Heart left ventricle (tissue), 16 donors: Measurements from ENCODE around the gene PDE3A. TPM values are rescaled to one million over a fixed set of nuclear protein-coding genes. Genes with fewer than 3 reads are reported as not detected.

Experiments
- ATAC-seq, 4 donors: fragments of 200-7000 bp; cut with Tn5 transposase; one replicate each; pipeline ENCODE4 v1.9.1; 2020 to 2022; ENCODE audit warnings: moderate library complexity in 4 of 4, mild to moderate bottlenecking in 3 of 4, moderate number of reproducible peaks in 1 of 4
- DNase-seq, 5 donors: peaks; one replicate each; pipeline ENCODE4 v3.0.0-alpha.2; 2020
- H3K27ac ChIP-seq, 12 donors: fragments of 200-600 bp; sonication (generic) in 4 of 12; one replicate each; pipeline versions ENCODE4 v1.5.0 to v1.8.0; 2016 to 2022; ENCODE audit warnings: mild to moderate bottlenecking in 2 of 12
- H3K27me3 ChIP-seq, 9 donors: fragments of 200-600 bp; sonication (generic) in 2 of 9; one replicate each; pipeline versions ENCODE4 v1.5.1 to v1.8.0; 2016 to 2022; ENCODE audit warnings: mild to moderate bottlenecking in 3 of 9
- H3K36me3 ChIP-seq, 9 donors: fragments of 200-600 bp; sonication (generic) in 2 of 9; one replicate each; pipeline versions ENCODE4 v1.5.0 to v1.8.0; 2018 to 2022; ENCODE audit warnings: mild to moderate bottlenecking in 2 of 9
- H3K4me1 ChIP-seq, 12 donors: fragments of 200-600 bp; sonication (generic) in 4 of 12; one replicate each; pipeline versions ENCODE4 v1.5.0 to v1.8.0; 2016 to 2022; ENCODE audit warnings: mild to moderate bottlenecking in 3 of 12
- H3K4me3 ChIP-seq, 12 donors: fragments of 200-600 bp; sonication (generic) in 4 of 12; one replicate each; pipeline versions ENCODE4 v1.5.0 to v1.8.0; 2017 to 2022; ENCODE audit warnings: mild to moderate bottlenecking in 9 of 12, moderate library complexity in 4 of 12
- H3K9me3 ChIP-seq, 12 donors: fragments of 200-600 bp; sonication (generic) in 4 of 12; one replicate each; pipeline versions ENCODE4 v1.5.0 to v1.8.0; 2016 to 2022; ENCODE audit warnings: mild to moderate bottlenecking in 1 of 12
- CTCF ChIP-seq, 12 donors: fragments of 200-600 bp; sonication (generic) in 4 of 12; IDR thresholded peaks; one replicate each; pipeline versions ENCODE4 v1.5.0 to v1.8.0; 2018 to 2022; ENCODE audit warnings: antibody characterized with exemption in 12 of 12, mild to moderate bottlenecking in 5 of 12
- POLR2A ChIP-seq, 2 donors: fragments of 450-650 bp; IDR thresholded peaks; one replicate each; pipeline ENCODE4 v1.6.1; 2017; ENCODE audit warnings: antibody characterized with exemption in 2 of 2, mild to moderate bottlenecking in 2 of 2, moderate library complexity in 2 of 2
- WGBS, 4 donors: extraction: QIAGEN DNeasy Blood & Tissue Kit in 2 of 4; methylation state at CpG; one replicate each; pipeline versions ENCODE4 v1.1.5 to v1.1.7; 2013 to 2018; 5-methylcytosine and 5-hydroxymethylcytosine counted together
- intact Hi-C, 10 donors: fragments of 100-400 bp; cut with DNase I; formaldehyde crosslinking; loops; one replicate each; pipeline versions ENCODE4 v1.11.1 to v1.14.2; 2022
- polyA plus RNA-seq, 2 donors: library from polyadenylated mRNA; stranded (reverse); fragments of 200-250 nt; gene quantifications; one replicate each; pipeline ENCODE4 v1.2.3, GENCODE V29; 2013
- total RNA-seq, 9 donors: library from RNA; depleted of rRNA in 2 of 9; stranded (reverse); fragments of >200 nt in 2 of 9; fragmentation: NEBNext Ultra II Directional in 3 of 9; extraction: Animal tissue kit (Norgen Biotek cat#: 25700) in 3 of 9; gene quantifications; one replicate each; pipeline versions ENCODE4 v1.1.0 to v1.2.4, GENCODE V29; 2016 to 2023
- donor health status: ischemic (EF 13 %, LVEDD 7.1; RV severe dilation, severe dysfunction).
- donor health status: healthy with polysubstance abuse.
- donor health status: DM: no; HTN: yes; CAD: no.
- donor health status: DM: no; HTN: no; CAD: no.
- donor health status: ischemic (EF 25% LVEDD 6.9; RV normal size, moderate dysfunction).
- donor health status: ischemic (EF 25% LVEDD 5.7; RV mildly dilated, moderate dysfunction).
- donor health status: healthy.
- donor health status: DM: yes; HTN: yes; CAD: no.
- donor health status: ischemic (EF 35%, LVEDD 5.7; RV mildly dilated, moderate dysfunction).
- donor health status: nonischemic (EF 11% LVEDD 7.7; RV severe dilation, severe dysfunction).
- donor health status: DM: yes; HTN: yes; CAD: no.
- donor health status: PGD.
- donor health status: ischemic (EF 29% LVEDD 5.4; RV normal size, mild dysfunction).
- donor health status: nonischemic (EF 23%, LVEDD 6.1; RV moderate dilation, normal function).

Gene PDE3A
- total and polyA plus RNA-seq, 11 donors = 44.5 to 295 (median 183) TPM

- intact Hi-C loops = no loop called here
- no peak for TF ChIP-seq CTCF (IDR thresholded peaks at IDR 0.05)
- TF ChIP-seq POLR2A (IDR thresholded peaks at IDR 0.05) = no peak
- peak in 3 of 4 donors; percentile 10 to 19 (median 12) for ATAC-seq
- no peaks in the 10 kb centered on the region for H3K9me3 ChIP-seq
- peak overlapping the region in 3 of 12 donors; percentile 25 to 50 (median 29) for H3K27ac ChIP-seq
- H3K4me3 ChIP-seq = no peak overlapping the region
- DNase-seq = no peak
- no peaks in the 10 kb centered on the region for H3K27me3 ChIP-seq
- WGBS, 4 donors = 53 to 63% (median 58%) methylated on average over 4 of the region's 4 CpGs
- no peaks in the 10 kb centered on the region for H3K36me3 ChIP-seq
- peaks cover 0 to 60% (median 24%) of the 10 kb centered on the region in 12 donors for H3K4me1 ChIP-seq
Observed at GRCh38 chr12:20507711-20508110, 139.4 kb downstream of the PDE3A start.

- WGBS, 4 donors = 78 to 91% (median 85%) methylated on average over 4 of the region's 4 CpGs
- H3K9me3 ChIP-seq = no peaks in the 10 kb centered on the region
- H3K36me3 ChIP-seq = no peaks in the 10 kb centered on the region
- no peak overlapping the region for H3K4me3 ChIP-seq
- intact Hi-C loops = no loop called here
- no peaks in the 10 kb centered on the region for H3K27me3 ChIP-seq
- no peak for ATAC-seq
- no peak for TF ChIP-seq CTCF (IDR thresholded peaks at IDR 0.05)
- no peak for TF ChIP-seq POLR2A (IDR thresholded peaks at IDR 0.05)
- peaks cover 0 to 63% (median 24%) of the 10 kb centered on the region in 12 donors for H3K4me1 ChIP-seq
- H3K27ac ChIP-seq = peak overlapping the region in 3 of 12 donors; percentile 25 to 50 (median 29)
- DNase-seq = no peak
Observed at GRCh38 chr12:20508359-20508758, 140.0 kb downstream of the PDE3A start.

- 50 to 66% (median 56%) methylated on average over 5 of the region's 5 CpGs for WGBS, 4 donors
- Histone ChIP-seq H3K4me3 (no peak overlapping the region), H3K4me1 (peaks cover 0 to 65% (median 25%) of the 10 kb centered on the region in 12 donors), H3K36me3 (no peaks in the 10 kb centered on the region), H3K9me3 (no peaks in the 10 kb centered on the region), H3K27me3 (no peaks in the 10 kb centered on the region), H3K27ac (peak overlapping the region in 5 of 12 donors; percentile 25 to 50 (median 29))
- ATAC-seq (peak; percentile 17 to 73 (median 54)), DNase-seq (no peak)
- no peak for TF ChIP-seq CTCF (IDR thresholded peaks at IDR 0.05)
- TF ChIP-seq POLR2A (IDR thresholded peaks at IDR 0.05) = no peak
- intact Hi-C loops = no loop called here
Observed at GRCh38 chr12:20508962-20509361, 140.6 kb downstream of the PDE3A start.

GRCh38 chr12:20510811-20511210 is 142.5 kb downstream of the PDE3A start:
- peaks cover 0 to 53% (median 20%) of the 10 kb centered on the region in 12 donors for H3K4me1 ChIP-seq
- DNase-seq (no peak), ATAC-seq (peak in 3 of 4 donors; percentile 25 to 50 (median 45))
- H3K4me3 ChIP-seq = no peak overlapping the region
- 32 to 55% (median 44%) methylated on average over 1 of the region's 1 CpG for WGBS, 4 donors
- H3K36me3 ChIP-seq = no peaks in the 10 kb centered on the region
- TF ChIP-seq CTCF (IDR thresholded peaks at IDR 0.05) = no peak
- TF ChIP-seq POLR2A (IDR thresholded peaks at IDR 0.05) = no peak
- peak overlapping the region in 5 of 12 donors; percentile 10 to 47 (median 29) for H3K27ac ChIP-seq
- intact Hi-C loops = no loop called here
- no peaks in the 10 kb centered on the region for H3K27me3 ChIP-seq
- no peaks in the 10 kb centered on the region for H3K9me3 ChIP-seq
